SK-N-MC (cell line): ENCODE results near the gene ZMYND15.
"Not testable (repeated sequence)": the region's sequence is repeated elsewhere in the genome, so short reads cannot be mapped to it uniquely, and the experiment has no call there.

ENCODE experiments used
- DNase-seq: peaks from one replicate; pipeline ENCODE4 v3.0.0-alpha.2; 2011; ENCODE audit warnings: low read depth, low spot score
- H3K27ac ChIP-seq: fragments of 200-600 bp; sonication (generic); 2 replicates; pipeline ENCODE4 v1.5.1; 2016; ENCODE audit warnings: mixed run types
- H3K36me3 ChIP-seq: fragments of 200-600 bp; sonication (generic); 2 replicates; pipeline ENCODE4 v1.6.1; 2017; ENCODE audit warnings: antibody characterized with exemption, low read length, mixed read lengths; ENCODE audit not compliant: insufficient read depth
- H3K4me3 ChIP-seq: fragments of 200-600 bp; sonication (generic); 2 replicates; pipeline ENCODE4 v1.5.1; 2016
- H3K9ac ChIP-seq: fragments of 200-600 bp; sonication (generic); 2 replicates; pipeline ENCODE4 v1.8.0; 2017; ENCODE audit warnings: mixed run types, mixed read lengths; ENCODE audit not compliant: insufficient read length
- H3K9me3 ChIP-seq: fragments of 200-600 bp; sonication (generic); 2 replicates; pipeline ENCODE4 v1.6.1; 2017; ENCODE audit warnings: low read depth, mild to moderate bottlenecking, antibody characterized with exemption, low read length, moderate library complexity, mixed read lengths
- EZH2 ChIP-seq: fragments of 200-600 bp; sonication (generic); IDR thresholded peaks from one replicate; pipeline ENCODE4 v1.6.1; 2017; ENCODE audit warnings: antibody characterized with exemption
- FOXP2 ChIP-seq: optimal IDR thresholded peaks from 2 replicates; pipeline ENCODE3; 2011; ENCODE audit warnings: mild to moderate bottlenecking, moderate library complexity; ENCODE audit not compliant: insufficient read depth; ENCODE audit errors: extremely low read length, control extremely low read depth
- POLR2AphosphoS5 ChIP-seq: IDR thresholded peaks from 2 replicates; pipeline ENCODE4 v1.6.1; 2012; ENCODE audit warnings: mild to moderate bottlenecking, low read depth, low read length, borderline replicate concordance

The ZMYND15 gene, protein sequence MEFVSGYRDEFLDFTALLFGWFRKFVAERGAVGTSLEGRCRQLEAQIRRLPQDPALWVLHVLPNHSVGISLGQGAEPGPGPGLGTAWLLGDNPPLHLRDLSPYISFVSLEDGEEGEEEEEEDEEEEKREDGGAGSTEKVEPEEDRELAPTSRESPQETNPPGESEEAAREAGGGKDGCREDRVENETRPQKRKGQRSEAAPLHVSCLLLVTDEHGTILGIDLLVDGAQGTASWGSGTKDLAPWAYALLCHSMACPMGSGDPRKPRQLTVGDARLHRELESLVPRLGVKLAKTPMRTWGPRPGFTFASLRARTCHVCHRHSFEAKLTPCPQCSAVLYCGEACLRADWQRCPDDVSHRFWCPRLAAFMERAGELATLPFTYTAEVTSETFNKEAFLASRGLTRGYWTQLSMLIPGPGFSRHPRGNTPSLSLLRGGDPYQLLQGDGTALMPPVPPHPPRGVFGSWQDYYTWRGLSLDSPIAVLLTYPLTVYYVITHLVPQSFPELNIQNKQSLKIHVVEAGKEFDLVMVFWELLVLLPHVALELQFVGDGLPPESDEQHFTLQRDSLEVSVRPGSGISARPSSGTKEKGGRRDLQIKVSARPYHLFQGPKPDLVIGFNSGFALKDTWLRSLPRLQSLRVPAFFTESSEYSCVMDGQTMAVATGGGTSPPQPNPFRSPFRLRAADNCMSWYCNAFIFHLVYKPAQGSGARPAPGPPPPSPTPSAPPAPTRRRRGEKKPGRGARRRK

DNA sequence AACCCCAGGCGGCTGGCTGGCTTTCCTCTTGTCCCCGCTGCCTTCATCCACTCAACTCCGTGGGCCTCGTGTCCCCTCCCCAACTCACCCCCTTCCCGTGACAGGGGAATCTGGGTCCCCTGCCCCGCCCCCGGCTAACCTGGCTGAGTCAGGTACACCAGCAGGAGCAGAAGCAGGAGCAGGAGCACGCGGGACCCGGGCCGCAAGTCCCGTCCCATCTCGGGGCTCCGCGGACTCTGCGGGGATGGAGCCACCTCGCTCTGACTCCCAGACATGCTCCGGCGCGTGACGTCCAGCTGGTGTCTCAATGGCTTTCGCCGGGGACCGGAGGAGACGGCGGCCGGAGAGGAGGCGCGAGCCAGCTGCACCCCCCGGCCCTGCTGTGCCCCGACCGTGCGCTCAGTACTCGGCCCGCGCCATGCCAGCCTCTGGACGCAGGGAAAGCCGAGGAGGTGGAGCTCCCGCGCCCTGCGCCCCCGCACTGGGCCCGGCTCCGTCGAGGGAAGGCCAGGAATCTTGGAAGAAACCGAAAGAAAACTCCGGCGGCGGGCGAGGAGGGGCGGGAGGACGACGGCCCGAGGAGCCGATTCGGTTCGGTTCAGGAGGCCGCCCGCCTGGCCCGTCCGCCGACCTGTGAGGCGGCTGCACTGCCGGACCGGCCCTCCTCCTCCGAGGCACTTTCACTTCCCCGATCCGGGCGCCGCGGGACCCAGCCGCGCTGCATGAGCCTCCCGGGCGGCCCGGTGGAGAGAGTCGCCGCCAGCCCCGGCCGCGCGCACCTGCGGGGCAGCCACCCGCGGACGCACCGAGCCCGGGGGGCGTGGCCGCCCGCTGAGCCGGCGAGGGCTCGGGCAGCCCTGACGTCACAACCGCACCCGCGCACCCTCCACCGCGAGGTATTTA lies at the start of gene ZMYND15, which contains the start of gene CXCL16:
Gene ZMYND15, plus strand, starts transcription at position 712 of the 903 bp plus-strand sequence. CDS start 716 bp downstream, outside the sequence.
Gene CXCL16, minus strand, starts transcription at position 807 of the 903 bp plus-strand sequence. Its CDS starts 589 bp downstream, at position 218.
- H3K9me3 ChIP-seq = no peaks in the 10 kb centered on the region
- H3K27ac ChIP-seq = no peak within 1 kb of the TSS
- DNase-seq = no peak
- H3K4me3 ChIP-seq = peak within 1 kb of the TSS; percentile 76
- peak within 1 kb of the TSS; percentile 32 for H3K9ac ChIP-seq
- no peak for TF ChIP-seq EZH2
- no peak for TF ChIP-seq POLR2AphosphoS5
- TF ChIP-seq FOXP2 = no peak
- H3K36me3 ChIP-seq = no peaks in the 10 kb centered on the region

DNA sequence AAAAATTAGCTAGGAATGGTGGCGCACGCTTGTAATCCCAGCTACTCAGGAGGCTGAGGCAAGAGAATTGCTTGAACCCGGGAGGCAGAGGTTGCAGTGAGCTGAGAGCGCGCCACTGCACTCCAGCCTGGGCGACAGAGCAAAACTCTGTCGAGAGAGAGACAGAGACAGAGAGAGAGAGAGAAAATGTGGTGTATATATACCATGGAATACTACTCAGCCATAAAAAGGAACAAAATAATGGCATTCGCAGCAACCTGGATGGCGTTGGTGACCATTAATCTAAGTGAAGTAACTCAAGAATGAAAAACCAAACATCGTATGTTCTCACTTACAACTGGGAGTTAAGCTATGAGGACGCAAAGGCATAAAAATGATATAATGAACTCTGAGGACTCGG lies 49.8 kb upstream of the ZMYND15 start:
- peaks cover 58% of the 10 kb centered on the region for H3K36me3 ChIP-seq
- not testable (repeated sequence) for DNase-seq, H3K9ac ChIP-seq, H3K9me3 ChIP-seq, H3K4me3 ChIP-seq, H3K27ac ChIP-seq

DNA sequence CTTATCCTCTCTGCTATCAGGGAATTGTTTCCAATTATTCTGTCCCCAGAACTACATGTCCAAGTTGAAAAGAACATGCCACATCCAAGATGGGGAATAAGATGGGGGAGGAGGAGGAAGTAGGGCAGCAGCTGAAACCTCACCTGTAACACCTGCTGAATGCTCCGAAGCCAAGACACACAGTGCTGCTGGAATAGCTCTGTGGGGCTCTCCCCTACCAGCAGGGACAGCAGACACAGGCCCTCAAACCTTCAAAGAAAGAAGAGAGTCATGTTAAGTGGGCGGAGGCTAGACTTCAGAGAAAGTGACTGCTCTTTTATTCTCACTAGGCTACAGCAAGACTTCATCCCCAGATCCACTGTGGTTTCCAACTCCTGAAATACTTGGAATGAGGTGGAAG lies 48.9 kb upstream of the ZMYND15 start:
- DNase-seq = no peak
- TF ChIP-seq EZH2 (no peak), FOXP2 (no peak), POLR2AphosphoS5 (no peak)
- Histone ChIP-seq H3K9ac (no peak overlapping the region), H3K9me3 (no peaks in the 10 kb centered on the region), H3K4me3 (no peak overlapping the region), H3K27ac (no peak overlapping the region), H3K36me3 (peaks cover 52% of the 10 kb centered on the region)

DNA sequence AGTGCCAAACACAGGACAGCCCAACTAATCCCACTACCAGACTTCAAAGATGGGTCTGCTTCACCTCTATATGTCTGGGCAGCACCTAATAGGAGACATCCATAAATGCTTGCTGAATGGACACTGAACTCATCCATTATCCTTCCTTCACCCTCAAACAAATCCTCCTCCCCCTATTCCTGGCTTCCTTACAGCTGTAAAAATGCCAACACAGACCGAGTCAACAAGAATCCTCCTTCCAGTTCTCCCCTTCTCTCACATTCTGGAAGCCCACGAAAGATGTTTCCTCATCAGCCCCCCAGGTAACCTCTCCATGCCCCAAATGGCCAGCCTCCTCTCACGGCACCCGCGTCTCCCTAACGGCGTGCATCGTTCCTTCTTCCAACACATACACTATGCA lies 47.9 kb upstream of the ZMYND15 start:
- no peak for TF ChIP-seq FOXP2
- no peak for TF ChIP-seq POLR2AphosphoS5
- no peak for TF ChIP-seq EZH2
- Histone ChIP-seq H3K27ac (no peak overlapping the region), H3K9ac (no peak overlapping the region), H3K4me3 (no peak overlapping the region), H3K36me3 (peaks cover 58% of the 10 kb centered on the region), H3K9me3 (no peaks in the 10 kb centered on the region)
- no peak for DNase-seq

DNA sequence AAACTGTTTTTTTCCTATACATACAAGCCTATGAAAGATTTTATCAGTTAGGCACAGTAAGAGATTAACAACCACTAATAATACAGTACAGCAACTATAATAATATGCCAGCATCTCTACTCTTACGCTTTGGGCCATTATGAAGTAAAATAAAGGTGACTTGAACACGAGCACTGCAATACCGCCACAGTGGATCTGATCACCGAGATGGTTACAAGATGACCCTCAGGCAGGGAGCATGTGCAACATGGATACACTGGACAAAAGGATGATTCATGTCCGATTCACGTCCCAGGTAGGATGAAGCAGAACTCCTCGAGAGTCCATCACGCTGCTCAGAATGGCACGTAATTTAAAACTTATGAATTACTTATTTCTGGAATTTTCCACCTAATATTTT lies 46.2 kb upstream of the ZMYND15 start:
- no peak for DNase-seq
- no peaks in the 10 kb centered on the region for H3K9me3 ChIP-seq
- no peak overlapping the region for H3K9ac ChIP-seq
- TF ChIP-seq POLR2AphosphoS5 = no peak
- TF ChIP-seq EZH2 = no peak
- no peak for TF ChIP-seq FOXP2
- H3K4me3 ChIP-seq = no peak overlapping the region
- H3K27ac ChIP-seq = no peak overlapping the region
- H3K36me3 ChIP-seq = peaks cover 59% of the 10 kb centered on the region

DNA sequence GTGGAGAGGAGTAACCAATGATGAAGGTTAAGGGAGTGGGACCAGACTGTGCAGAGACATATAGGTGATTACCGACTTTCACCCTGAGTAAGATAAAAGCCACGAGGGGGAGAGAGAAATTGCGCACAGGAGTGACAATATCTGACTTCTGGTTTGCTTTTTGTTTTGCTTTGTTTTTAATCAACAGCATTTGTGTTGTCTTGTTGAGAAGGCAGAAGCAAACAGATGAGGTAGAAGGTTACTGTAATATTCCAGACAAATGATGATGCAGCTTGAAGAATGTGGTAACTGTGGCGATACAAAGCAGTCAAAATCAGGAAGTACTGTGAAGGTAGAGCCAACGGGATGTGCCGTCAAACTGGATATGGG lies 43.2 kb upstream of the ZMYND15 start:
- Histone ChIP-seq H3K9me3 (no peaks in the 10 kb centered on the region), H3K27ac (no peak overlapping the region), H3K4me3 (no peak overlapping the region), H3K36me3 (peaks cover 29% of the 10 kb centered on the region), H3K9ac (no peak overlapping the region)
- DNase-seq = no peak
- no peak for TF ChIP-seq EZH2
- no peak for TF ChIP-seq POLR2AphosphoS5
- no peak for TF ChIP-seq FOXP2

DNA sequence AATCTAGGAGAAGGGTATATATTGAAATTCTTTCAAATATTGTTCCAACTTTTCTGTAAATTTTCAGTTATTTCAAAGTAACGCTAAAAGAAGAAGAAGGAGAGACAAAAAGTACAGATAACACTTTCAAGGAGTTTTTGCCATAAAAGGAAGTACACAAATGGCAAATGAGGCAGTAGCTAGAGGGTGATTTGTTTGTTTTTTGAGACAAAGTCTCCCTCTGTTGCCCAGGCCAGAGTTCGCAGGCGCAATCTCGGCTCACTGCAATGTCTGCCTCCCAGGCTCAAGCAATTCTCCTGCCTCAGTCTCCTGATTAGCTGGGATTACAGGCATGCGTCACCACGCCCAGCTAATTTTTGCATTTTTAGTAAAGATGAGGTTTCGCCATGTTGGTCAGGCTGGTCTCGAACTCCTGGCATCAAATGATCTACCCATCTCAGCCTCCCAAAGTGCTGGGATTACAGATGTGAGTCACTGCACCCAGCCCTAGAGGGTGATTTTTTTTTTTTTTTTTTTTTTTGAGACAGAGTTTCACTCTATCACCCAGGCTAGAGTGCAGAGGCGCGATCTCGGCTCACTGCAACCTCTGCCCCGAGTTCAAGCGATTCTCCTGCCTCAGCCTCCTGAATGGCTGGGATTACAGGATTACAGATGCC lies 40.1 kb upstream of the ZMYND15 start:
- H3K27ac ChIP-seq, H3K9ac ChIP-seq, DNase-seq, H3K4me3 ChIP-seq, H3K9me3 ChIP-seq: not testable (repeated sequence)
- H3K36me3 ChIP-seq = peaks cover 23% of the 10 kb centered on the region

DNA sequence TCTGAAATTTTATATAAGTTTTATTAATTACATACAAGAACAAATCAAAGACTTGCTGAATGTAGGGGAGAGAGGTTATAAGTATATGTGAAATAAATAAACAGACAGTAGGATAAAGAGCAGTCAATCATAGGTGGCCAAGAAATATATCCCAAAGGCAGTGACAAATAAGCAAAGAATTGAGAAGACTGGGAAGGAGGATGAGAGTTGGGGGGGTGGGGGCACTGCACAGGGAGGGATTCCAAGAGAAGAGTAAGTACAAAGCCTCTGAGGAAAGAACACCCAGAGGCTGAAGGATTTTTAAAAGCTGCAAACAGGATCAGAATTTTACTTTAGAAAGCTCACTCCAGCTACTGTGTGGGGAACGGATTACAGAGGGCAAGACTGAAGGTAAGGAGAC lies 38.5 kb upstream of the ZMYND15 start:
- TF ChIP-seq POLR2AphosphoS5 (no peak), EZH2 (no peak), FOXP2 (no peak)
- H3K9ac ChIP-seq = no peak overlapping the region
- DNase-seq = no peak
- no peak overlapping the region for H3K4me3 ChIP-seq
- no peaks in the 10 kb centered on the region for H3K9me3 ChIP-seq
- H3K36me3 ChIP-seq = peaks cover 21% of the 10 kb centered on the region
- no peak overlapping the region for H3K27ac ChIP-seq
